ENCODE results near the gene MIF4GD.
"Not testable (repeated sequence)": the region's sequence is repeated elsewhere in the genome, so short reads cannot be mapped to it uniquely, and the experiment has no call there.

The MIF4GD gene

GRCh38 chr17:75270966-75271232, at the start of gene MIF4GD:
Gene MIF4GD (minus strand): TSS chr17:75271231. CDS start chr17:75270195, 1,036 bp downstream.
- no peak for DNase-seq (ENCODE audit: low spot score)

GRCh38 chr17:75319904-75320691, 49.1 kb upstream of the MIF4GD start:
- peak; percentile 75 for DNase-seq (ENCODE audit: low spot score)

- no peak for DNase-seq (ENCODE audit: low spot score)
These were observed 47.7 kb upstream of the MIF4GD start for GRCh38 chr17:75318615-75319222.

GRCh38 chr17:75318211-75318610, 47.2 kb upstream of the MIF4GD start:
- no peak for DNase-seq (ENCODE audit: low spot score)

GRCh38 chr17:75317671-75318070, 46.6 kb upstream of the MIF4GD start:
- no peak for DNase-seq (ENCODE audit: low spot score)

GRCh38 chr17:75316253-75316652, 45.2 kb upstream of the MIF4GD start:
- no peak for DNase-seq (ENCODE audit: low spot score)

GRCh38 chr17:75315541-75316243, 44.7 kb upstream of the MIF4GD start:
- DNase-seq (ENCODE audit: low spot score): no peak

GRCh38 chr17:75313941-75314551, 43.0 kb upstream of the MIF4GD start:
- DNase-seq (ENCODE audit: low spot score): no peak

GRCh38 chr17:75308732-75309629, 38.0 kb upstream of the MIF4GD start:
- no peak for DNase-seq (ENCODE audit: low spot score)

- DNase-seq (ENCODE audit: low spot score): no peak
These were observed 37.1 kb upstream of the MIF4GD start for GRCh38 chr17:75307957-75308731.

- DNase-seq (ENCODE audit: low spot score): no peak
These were observed 30.6 kb upstream of the MIF4GD start for GRCh38 chr17:75301502-75302206.

GRCh38 chr17:75301049-75301448, 30.0 kb upstream of the MIF4GD start:
- no peak for DNase-seq (ENCODE audit: low spot score)

- no peak for DNase-seq (ENCODE audit: low spot score)
These were observed 29.2 kb upstream of the MIF4GD start for GRCh38 chr17:75300280-75300679.

GRCh38 chr17:75295201-75296158, 24.4 kb upstream of the MIF4GD start:
- DNase-seq (ENCODE audit: low spot score): peak; percentile 69

- DNase-seq (ENCODE audit: low spot score): not testable (repeated sequence)
These were observed 21.9 kb upstream of the MIF4GD start for GRCh38 chr17:75292810-75293448.

- peak; percentile 50 for DNase-seq (ENCODE audit: low spot score)
These were observed 18.9 kb upstream of the MIF4GD start for GRCh38 chr17:75289832-75290337.

GRCh38 chr17:75289115-75289831, 18.2 kb upstream of the MIF4GD start, which contains the start of gene SLC25A19:
Gene SLC25A19 (minus strand): TSS chr17:75289433. CDS start chr17:75286764, 2,669 bp downstream.
- DNase-seq (ENCODE audit: low spot score): peak; percentile 99

- peak; percentile 60 for DNase-seq (ENCODE audit: low spot score)
These were observed 17.7 kb upstream of the MIF4GD start for GRCh38 chr17:75288770-75289114.

All from germinal center (tissue), 1 donor.